Measurements from ENCODE around the gene MARK3. TPM values are rescaled to one million over a fixed set of nuclear protein-coding genes. Genes with fewer than 3 reads are reported as not detected.

Gene MARK3
- polyA plus RNA-seq, 1 donor (not counting 4 experiments of a cell fraction or from before 2014, with no cell fraction given) = 133 TPM

- H3K9me1 ChIP-seq (ENCODE audit: control insufficient read depth, extremely low read depth, insufficient read depth, low read length) = no peaks in the 10 kb centered on the region
- H3K9ac ChIP-seq (ENCODE audit: control insufficient read depth, extremely low read depth, insufficient read depth, low read length) = no peak overlapping the region
- H3K4me1 ChIP-seq (ENCODE audit: control insufficient read depth, extremely low read depth, insufficient read depth, low read length) = peaks cover 29% of the 10 kb centered on the region
- no peaks in the 10 kb centered on the region for H3K27me3 ChIP-seq (ENCODE audit: control insufficient read depth, extremely low read depth, insufficient read depth, low read length)
- H3K79me2 ChIP-seq (ENCODE audit: control insufficient read depth, insufficient read depth, low read length) = no peaks in the 10 kb centered on the region
- peaks cover 7% of the 10 kb centered on the region for H4K20me1 ChIP-seq (ENCODE audit: control insufficient read depth, extremely low read depth, insufficient read depth, low read length)
- H3K4me2 ChIP-seq (ENCODE audit: control insufficient read depth, extremely low read depth, insufficient read depth, low read depth, low read length) = no peak overlapping the region
- FAIRE-seq (no peak), DNase-seq (ENCODE audit: low read depth, low spot score) (no peak)
- no peak overlapping the region for H2AFZ ChIP-seq (ENCODE audit: control insufficient read depth, low read length)
- no peak overlapping the region for H3K4me3 ChIP-seq (ENCODE audit: control insufficient read depth in 2 of 3, extremely low read depth in 1 of 3, insufficient read depth in 2 of 3, low read depth in 1 of 3, low read length in 3 of 3)
- dilution Hi-C loops (cut with MboI; ENCODE audit: extremely low pct_ligation_motif_present, low sequenced_read_pairs) = no loop called here
- H3K27ac ChIP-seq (ENCODE audit: control insufficient read depth, insufficient read depth, low read length) = no peak overlapping the region
- TF ChIP-seq CTCF (optimal IDR thresholded peaks at IDR 0.05 in 1 of 3, IDR thresholded peaks at IDR 0.05 in 1 of 3, conservative IDR thresholded peaks at IDR 0.05 in 1 of 3; ENCODE audit: extremely low read depth in 1 of 3, insufficient read depth in 2 of 3, low read length in 3 of 3) = no peak
- no peak for TF ChIP-seq EZH2 (IDR thresholded peaks at IDR 0.05; ENCODE audit: low read length)
- no peaks in the 10 kb centered on the region for H3K9me3 ChIP-seq (ENCODE audit: control insufficient read depth, low read depth, low read length)
- H3K36me3 ChIP-seq (ENCODE audit: control insufficient read depth in 2 of 2, extremely low read depth in 1 of 2, insufficient read depth in 2 of 2, low read length in 2 of 2) = no peaks in the 10 kb centered on the region
These were observed 159.4 kb downstream of the MARK3 start for GRCh38 chr14:103544388-103545218.

- Histone ChIP-seq H4K20me1 (ENCODE audit: control insufficient read depth, extremely low read depth, insufficient read depth, low read length) (peaks cover 7% of the 10 kb centered on the region), H2AFZ (ENCODE audit: control insufficient read depth, low read length) (no peak overlapping the region), H3K27ac (ENCODE audit: control insufficient read depth, insufficient read depth, low read length) (no peak overlapping the region), H3K27me3 (ENCODE audit: control insufficient read depth, extremely low read depth, insufficient read depth, low read length) (no peaks in the 10 kb centered on the region), H3K36me3 (ENCODE audit: control insufficient read depth in 2 of 2, extremely low read depth in 1 of 2, insufficient read depth in 2 of 2, low read length in 2 of 2) (no peaks in the 10 kb centered on the region), H3K9me1 (ENCODE audit: control insufficient read depth, extremely low read depth, insufficient read depth, low read length) (no peaks in the 10 kb centered on the region), H3K9me3 (ENCODE audit: control insufficient read depth, low read depth, low read length) (no peaks in the 10 kb centered on the region), H3K4me3 (ENCODE audit: control insufficient read depth in 2 of 3, extremely low read depth in 1 of 3, insufficient read depth in 2 of 3, low read depth in 1 of 3, low read length in 3 of 3) (no peak overlapping the region), H3K9ac (ENCODE audit: control insufficient read depth, extremely low read depth, insufficient read depth, low read length) (no peak overlapping the region), H3K4me2 (ENCODE audit: control insufficient read depth, extremely low read depth, insufficient read depth, low read depth, low read length) (no peak overlapping the region), H3K79me2 (ENCODE audit: control insufficient read depth, insufficient read depth, low read length) (no peaks in the 10 kb centered on the region), H3K4me1 (ENCODE audit: control insufficient read depth, extremely low read depth, insufficient read depth, low read length) (peaks cover 21% of the 10 kb centered on the region)
- dilution Hi-C loops (cut with MboI; ENCODE audit: extremely low pct_ligation_motif_present, low sequenced_read_pairs) = no loop called here
- DNase-seq (ENCODE audit: low read depth, low spot score) (no peak), FAIRE-seq (no peak)
- TF ChIP-seq EZH2 (IDR thresholded peaks at IDR 0.05; ENCODE audit: low read length) (no peak), CTCF (optimal IDR thresholded peaks at IDR 0.05 in 1 of 3, IDR thresholded peaks at IDR 0.05 in 1 of 3, conservative IDR thresholded peaks at IDR 0.05 in 1 of 3; ENCODE audit: extremely low read depth in 1 of 3, insufficient read depth in 2 of 3, low read length in 3 of 3) (no peak)
These were observed 160.2 kb downstream of the MARK3 start for GRCh38 chr14:103545219-103545914.
